ENCODE results near the gene NDUFS8. TPM values are rescaled to one million over a fixed set of nuclear protein-coding genes. Genes with fewer than 3 reads are reported as not detected.
A peak's percentile ranks its signal among the peaks of the same experiment; 100 is the strongest.

The NDUFS8 gene
- total RNA-seq, 1 experiment from 2014 or later = 564 TPM

DNA sequence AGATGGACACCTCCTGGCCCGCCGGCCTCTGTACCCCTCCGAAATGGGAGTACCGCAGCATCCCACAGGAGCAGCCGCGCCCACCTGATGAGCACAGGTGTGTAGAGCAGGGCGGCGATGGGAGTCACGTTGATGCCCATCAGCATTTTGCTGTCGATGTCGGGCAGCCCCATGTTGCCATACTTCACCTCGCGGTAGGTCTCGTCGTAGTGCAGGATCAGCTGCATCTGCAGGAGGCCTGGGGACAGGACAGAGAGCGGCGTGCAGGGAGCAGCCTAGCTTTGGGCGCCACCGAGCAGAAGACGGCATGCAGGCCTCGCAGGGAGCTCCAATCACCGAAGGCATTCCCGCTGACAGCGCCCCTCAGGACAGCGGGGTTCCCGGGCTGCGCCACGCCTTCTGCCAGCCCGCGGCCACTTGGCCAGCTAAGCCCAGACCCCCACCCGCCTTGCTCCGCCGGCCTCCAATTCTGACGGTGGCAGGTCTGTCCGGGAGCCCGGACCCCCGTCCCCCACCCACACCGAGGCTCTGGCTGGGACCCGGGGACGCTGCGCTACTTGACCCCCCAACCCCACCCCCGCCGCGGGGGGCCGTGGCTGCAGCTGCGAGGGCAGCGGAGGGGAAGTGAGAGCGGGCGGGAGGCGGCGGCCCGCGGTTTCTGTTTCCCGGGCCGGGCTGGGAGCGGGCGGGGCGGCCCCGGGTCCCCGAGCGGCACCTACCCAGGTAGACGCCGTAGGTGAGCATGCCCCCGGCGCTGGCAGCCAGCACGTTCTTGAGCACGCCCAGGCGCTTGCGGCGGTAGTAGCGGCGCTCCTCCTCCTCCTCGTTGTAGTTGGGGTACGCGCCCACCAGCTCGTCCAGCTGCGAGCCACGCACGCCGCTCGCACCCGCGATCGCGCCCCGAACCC is 27.3 kb upstream of the NDUFS8 start:
- DNase-seq (ENCODE audit: low spot score) = peak; percentile 55

DNA sequence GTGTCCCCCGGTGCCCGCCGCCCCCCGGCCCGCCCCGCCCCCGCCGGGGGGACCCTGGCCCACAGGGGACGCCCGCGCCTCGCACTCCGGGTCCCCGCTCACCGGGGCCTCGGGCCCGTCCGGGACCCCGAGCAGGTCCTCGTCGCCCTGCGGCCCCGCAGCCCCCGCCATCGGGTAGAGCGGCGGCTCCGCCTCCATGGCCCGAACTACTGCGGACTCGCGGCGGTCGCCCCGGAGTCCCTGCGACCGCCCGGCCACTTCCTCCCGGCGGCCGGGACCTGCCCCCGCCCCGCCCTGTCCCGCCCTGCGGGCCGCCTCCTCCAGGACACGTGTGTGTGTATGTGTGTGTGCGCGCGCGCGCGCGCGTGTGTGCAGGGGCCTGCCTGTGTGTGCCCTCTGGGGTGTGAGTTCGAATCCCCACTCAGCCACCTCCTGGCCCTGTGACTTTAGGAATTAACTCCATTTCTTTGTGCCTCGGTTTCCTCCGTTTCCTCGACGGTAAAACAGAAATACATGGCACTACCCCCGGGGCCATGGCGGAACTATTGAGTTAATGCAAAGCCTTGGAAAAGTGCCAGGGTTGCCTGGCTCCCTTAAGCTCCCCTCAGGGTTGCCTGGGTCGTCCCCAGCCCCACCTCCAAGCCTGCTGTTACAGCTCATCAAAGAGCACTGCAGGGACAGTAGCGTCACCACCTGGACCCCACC is 26.5 kb upstream of the NDUFS8 start, which contains the start of gene UNC93B1:
TSS of gene UNC93B1 (minus strand) at position 252 of the 705 bp plus-strand sequence. CDS start at position 198, 54 bp downstream.
- peak; percentile 91 for DNase-seq (ENCODE audit: low spot score)

DNA sequence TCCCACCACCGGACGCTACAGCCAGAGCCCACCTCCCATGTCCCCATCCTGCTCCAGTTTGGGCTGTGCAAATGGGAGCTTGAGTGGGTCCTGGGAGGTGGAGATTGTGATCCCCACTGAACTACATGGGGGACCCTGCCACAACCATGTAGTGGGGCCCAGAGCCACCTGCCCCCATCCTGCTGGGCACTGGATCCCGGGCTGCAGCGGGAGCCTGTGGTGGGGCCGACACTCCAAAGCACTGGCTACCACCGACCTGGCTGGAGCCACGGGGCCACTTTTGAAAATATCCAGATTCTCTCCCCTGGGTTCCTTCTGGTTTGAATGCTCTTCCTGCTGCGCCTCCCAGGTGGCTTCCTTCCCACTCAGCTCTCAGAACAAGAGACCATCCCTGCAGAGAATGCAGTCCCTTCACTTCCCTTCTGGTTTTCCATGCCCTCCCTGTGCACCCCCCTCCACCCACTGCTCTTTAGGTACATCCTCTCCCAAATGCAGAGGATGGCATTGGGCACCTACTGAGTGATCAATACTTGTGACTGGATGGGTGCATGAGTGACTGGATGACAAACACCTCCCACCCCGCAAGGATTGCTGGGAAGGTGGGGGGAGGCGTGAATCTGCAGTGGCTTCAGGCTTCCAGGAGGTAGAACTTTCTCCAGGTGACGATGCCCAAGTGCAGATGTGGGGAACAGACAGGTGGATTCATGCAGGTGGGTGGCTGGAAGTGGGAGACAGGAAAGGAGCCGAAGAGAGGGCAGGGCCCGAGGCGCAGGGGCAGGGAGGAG is 25.7 kb upstream of the NDUFS8 start:
- DNase-seq (ENCODE audit: low spot score) = no peak

GRCh38 chr11:68006606-68007166 is 23.8 kb upstream of the NDUFS8 start:
- DNase-seq (ENCODE audit: low spot score) = no peak

DNA sequence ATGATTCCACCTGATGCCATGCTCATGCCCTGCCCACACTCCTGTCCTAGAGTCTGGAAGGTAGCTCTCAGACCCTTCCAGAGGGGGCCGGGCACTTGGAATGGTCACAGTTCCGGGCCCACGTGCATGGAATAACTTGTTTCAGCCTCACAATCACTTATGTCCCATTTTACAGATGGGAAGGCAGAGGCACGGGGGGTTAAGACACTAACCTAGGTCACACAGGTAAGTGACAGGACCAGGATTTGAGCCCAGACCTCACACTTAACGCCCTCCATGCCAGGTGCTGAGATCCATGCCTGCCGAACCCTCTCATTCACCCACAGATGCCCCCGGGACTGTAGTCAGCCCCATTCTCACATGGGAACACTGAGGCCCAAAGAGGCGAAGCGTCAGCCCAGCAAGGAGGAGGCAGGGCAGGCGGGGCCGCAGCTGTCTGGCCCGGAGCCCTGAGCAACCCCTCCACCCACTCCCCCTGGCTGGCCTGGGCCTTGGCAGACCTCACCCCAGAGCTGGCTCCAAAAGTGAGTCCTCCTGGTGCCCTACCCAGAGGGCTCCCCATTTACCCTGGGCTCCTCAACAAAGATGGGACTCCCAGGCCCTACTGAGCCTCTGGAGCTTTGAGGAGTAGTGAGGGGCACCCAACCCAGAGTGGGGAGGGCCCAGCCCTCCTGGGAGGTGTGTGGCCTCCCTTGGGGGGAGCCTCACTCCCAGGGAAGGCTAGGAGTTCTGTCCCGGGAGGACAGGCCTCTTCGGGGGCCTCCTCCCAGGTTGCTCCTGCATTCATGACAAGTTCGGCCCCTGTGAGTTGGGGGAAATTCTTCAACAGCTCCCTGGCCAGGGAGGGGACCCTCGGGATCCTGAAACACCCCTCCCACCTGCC is 22.7 kb upstream of the NDUFS8 start:
- no peak for DNase-seq (ENCODE audit: low spot score)

DNA sequence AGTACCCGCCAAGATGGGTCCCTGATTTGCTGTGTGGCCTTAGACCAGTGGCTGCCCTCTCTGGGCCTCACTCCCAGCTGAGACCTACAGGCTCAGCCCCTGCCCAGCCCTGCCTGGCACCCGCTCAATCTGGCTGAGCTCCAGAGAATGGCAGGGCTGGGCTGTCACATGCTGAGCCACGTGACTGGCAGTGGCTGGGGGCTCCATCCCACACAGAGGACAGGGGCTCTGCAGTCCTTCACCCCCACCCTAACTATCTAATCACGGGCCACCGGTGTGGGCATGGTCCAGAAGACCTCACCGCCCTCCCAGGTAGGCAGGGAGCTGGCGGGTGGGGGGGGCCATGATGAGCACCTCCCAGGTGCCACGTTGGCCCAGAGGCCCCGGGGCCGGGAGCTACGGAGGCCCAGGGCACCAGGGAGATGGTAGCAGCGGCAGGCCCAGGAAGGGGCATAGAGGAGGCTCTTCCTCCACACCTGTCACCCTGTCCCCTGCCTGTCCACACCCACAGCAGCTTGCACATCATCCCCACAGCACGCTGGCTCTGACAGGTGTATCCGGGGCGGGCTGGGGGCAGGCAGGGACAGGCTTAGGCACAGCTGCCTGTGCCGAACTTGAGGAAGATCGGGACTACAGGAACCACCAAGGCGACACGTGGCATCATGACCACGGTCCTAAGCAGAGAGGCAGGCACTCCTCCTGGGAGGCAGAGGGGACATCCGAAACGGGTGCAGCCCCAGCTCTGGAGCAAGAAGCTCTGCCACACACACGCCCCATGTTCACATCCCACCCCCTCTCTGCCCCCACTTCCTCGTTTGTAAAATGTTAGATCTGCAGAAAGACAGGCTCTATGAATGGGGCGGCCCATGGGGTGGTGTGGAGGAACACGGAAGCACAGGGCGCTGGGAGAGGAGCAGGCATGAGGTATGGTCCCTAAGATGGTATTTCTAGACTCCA is 21.8 kb upstream of the NDUFS8 start:
- peak; percentile 82 for DNase-seq (ENCODE audit: low spot score)

DNA sequence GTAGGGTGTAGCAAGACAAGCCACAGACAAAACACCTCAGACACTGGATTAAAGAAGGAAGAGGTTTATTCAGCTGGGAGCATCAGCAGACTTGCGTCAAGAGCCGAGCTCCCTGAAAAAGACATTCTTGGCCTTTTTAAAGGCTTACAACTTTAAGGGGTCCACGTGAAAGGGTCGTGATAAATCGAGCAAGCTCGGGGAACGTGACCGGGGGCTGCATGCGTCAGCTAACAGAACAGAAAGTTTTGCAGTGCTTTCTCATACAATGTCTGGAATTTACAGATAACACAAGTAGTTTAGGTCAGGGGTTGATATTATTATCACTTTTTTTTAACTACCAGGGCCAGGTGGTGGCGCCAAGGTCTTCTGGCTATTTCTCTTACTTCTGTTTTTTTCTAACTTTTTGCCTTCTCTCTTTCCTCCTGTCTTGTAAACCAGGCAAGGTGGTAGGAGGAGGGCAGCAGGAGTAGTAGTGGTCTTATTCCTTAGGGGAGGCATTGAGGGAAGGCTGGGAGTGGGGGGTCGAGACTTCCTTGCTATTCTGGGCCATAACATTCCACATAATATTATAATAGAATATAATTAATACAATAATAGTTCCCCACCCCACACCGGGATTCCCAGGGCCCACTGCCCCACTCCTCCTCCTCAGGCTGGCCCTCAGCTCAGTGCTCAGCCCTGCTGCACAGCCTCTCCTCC is 20.9 kb upstream of the NDUFS8 start:
- DNase-seq (ENCODE audit: low spot score) = peak; percentile 69

DNA sequence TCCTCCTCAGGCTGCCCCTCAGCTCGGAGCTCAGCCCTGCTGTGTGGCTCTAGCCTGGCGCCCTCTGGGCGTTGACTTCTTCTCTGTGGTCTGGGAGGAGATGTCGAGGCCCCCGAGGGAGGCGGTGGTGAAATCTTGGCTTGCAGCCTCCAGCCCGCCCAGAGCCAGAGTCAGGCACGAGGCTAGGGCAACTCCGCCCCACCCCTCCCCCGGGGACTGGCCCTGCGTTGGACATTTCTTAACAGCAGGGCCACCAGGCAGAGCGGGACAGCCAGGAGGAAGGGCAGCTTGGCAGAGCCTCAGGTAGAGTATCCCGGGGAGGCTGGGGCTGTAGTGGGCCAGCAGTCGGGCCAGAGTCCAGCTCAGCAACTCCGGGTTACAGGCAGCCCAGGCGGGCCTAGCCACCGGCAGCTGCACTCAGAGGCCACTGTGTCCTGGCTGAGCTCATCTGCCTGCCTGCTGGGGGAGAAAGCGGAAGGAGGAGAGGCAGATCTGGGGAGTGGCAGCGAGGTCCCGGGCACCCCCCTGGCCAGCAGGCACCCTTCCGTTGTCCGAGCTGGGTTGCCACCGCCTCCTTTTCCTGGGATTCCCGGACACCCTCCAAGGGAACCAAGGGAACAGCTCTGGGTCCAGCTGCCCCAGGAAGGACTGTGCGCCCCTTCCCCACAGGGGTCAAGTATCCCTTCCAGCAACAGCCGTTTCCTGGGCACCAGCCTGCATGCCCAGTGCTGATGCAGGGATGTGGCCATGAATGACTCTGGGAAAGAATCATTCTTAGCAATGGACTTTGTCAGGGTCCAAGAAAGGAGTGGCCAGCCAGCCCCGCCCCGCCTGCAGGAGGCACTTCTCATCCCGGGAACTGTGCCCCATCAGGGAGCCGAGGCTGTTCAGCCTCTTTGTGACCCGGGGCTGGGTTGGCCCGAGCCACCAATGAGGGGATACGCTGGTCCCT is 20.1 kb upstream of the NDUFS8 start, which contains the start of gene ALDH3B1:
TSS of gene ALDH3B1 (plus strand) at position 238 of the 952 bp plus-strand sequence. CDS start 4,971 bp downstream, outside the sequence.
- peak; percentile 96 for DNase-seq (ENCODE audit: low spot score)

DNA sequence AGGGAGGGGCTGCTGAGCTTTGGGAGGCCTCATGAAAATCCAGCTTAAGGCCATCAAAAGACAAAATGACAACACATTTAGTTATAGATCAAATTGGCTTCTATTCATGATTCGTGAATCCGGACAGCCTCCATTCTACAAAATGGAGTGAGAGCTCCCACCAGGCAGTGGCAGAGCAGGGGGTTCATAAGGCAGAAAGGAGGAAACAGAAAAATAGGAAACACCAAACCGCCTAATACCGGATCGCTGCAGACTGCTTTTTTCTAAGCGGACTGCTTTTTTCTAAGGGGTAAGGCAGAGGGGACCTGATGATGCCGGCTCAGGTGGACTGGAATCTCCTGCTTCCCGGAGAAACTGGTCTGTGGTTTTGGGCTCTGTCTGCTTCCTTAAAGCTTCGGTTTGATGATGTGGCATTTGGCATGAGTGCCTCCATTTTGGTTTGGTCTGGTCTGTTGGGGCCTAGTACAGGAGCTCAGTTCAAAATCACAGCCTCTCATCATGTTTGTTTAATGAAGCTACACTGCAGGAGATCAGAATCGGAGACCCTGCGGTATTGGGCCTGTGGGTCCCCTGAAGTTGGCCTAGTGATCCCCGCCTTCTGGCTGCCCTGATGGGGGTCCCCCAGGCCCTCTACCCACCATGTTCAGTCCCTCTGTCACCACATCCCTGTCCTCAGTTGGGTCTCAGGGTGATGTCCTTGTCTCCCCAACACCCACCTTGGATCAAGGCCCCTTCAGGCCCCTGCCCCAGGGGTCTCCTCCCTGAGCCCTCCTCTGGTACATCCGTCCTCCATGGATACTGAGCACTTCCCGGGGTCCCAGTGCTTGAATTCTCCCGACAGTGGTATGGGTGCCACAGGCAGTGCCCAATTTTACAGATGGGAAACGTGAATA is 19.2 kb upstream of the NDUFS8 start:
- no peak for DNase-seq (ENCODE audit: low spot score)

GRCh38 chr11:68012044-68012842 is 18.2 kb upstream of the NDUFS8 start:
- no peak for DNase-seq (ENCODE audit: low spot score)

- peak; percentile 99 for DNase-seq (ENCODE audit: low spot score)
These were observed 17.5 kb upstream of the NDUFS8 start for GRCh38 chr11:68012843-68013610.

DNA sequence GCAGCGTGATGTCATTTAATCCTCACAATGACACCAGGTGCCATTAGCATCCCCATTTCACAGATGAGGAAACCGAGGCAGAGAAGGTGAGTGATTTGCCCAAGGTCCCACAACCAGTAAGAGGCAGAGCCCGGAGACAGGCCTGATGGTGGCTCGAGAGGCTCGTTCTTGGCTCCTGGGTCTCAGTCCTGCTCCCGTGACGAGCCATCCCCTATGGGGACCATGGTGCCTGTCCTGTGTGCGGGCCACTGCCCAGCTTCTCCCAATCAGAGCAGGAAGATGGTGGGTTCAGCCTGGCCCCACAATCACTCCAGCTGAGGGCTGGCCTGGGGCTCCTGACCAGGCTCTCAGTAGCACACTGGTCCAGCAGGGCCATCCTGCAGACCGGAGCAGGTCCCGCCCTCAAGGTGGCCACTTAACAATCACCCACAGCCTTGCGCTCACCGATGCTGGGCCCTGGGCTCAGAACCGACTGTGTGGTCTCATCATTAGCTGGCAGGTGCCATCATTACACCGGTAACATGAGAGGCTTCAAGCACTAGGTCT is 16.8 kb upstream of the NDUFS8 start:
- no peak for DNase-seq (ENCODE audit: low spot score)

GRCh38 chr11:68014157-68014946 is 16.1 kb upstream of the NDUFS8 start:
- peak; percentile 97 for DNase-seq (ENCODE audit: low spot score)

Data from HT-29 (cell line).